Measurements from ENCODE around the gene C1orf232. TPM values are rescaled to one million over a fixed set of nuclear protein-coding genes. Genes with fewer than 3 reads are reported as not detected.

Gene C1orf232
- total and polyA plus RNA-seq, 2 experiments from 2014 or later: not detected

- Histone ChIP-seq H3K36me3 (ENCODE audit: insufficient read depth) (no peaks in the 10 kb centered on the region), H2AFZ (no peak overlapping the region), H4K20me1 (replicated peaks; ENCODE audit: insufficient read depth) (no peaks in the 10 kb centered on the region; the same call in 1 of the 2 replicates), H3K9me2 (ENCODE audit: insufficient read depth) (no peaks in the 10 kb centered on the region), H3F3A (replicated peaks; ENCODE audit: low read depth) (peaks cover 4% of the 10 kb centered on the region; the same call in 1 of the 2 replicates), H3K4me2 (no peak overlapping the region), H3K27me3 (ENCODE audit: insufficient read depth) (no peaks in the 10 kb centered on the region), H3K27ac (ENCODE audit: low read depth) (no peak overlapping the region), H3K4me1 (ENCODE audit: insufficient read depth) (peaks cover 3% of the 10 kb centered on the region; the same call in 1 of the 2 replicates), H3K4me3 (no peak overlapping the region), H3K79me2 (replicated peaks; ENCODE audit: insufficient read depth) (0 out of 2 replicates have a peak, but pooled peaks cover 3% of the 10 kb centered on the region)
- ATAC-seq: no peak
- Mint-ChIP-seq H3K27me3 (ENCODE audit: insufficient read depth, low read depth, poor library complexity) (peaks cover 25% of the 10 kb centered on the region), H3K9me3 (no peaks in the 10 kb centered on the region), H3K36me3 (ENCODE audit: low read depth) (no peaks in the 10 kb centered on the region; the same call in 2 of the 3 replicates), H3K4me1 (peaks cover 11% of the 10 kb centered on the region), H3K4me3 (no peak overlapping the region), H3K27ac (no peak overlapping the region)
- no peak for DNase-seq (ENCODE audit: low spot score)
- TF ChIP-seq CTCF (conservative IDR thresholded peaks at IDR 0.05; ENCODE audit: low read depth in 2 of 2) (no peak), POLR2AphosphoS5 (IDR thresholded peaks at IDR 0.05; ENCODE audit: low read depth) (no peak), ETS1 (IDR thresholded peaks at IDR 0.05) (no peak), EZH2phosphoT487 (IDR thresholded peaks at IDR 0.05; ENCODE audit: unreplicated experiment) (no peak), EZH2 (IDR thresholded peaks at IDR 0.05; ENCODE audit: low read depth, unreplicated experiment) (no peak), ZNF114 (CRISPR knock-in tag; IDR thresholded peaks at IDR 0.05) (no peak), REST (IDR thresholded peaks at IDR 0.05; ENCODE audit: unreplicated experiment) (no peak), CREB1 (CRISPR knock-in tag; IDR thresholded peaks at IDR 0.05; ENCODE audit: low read depth) (no peak), STAT1 (IDR thresholded peaks at IDR 0.05; ENCODE audit: unreplicated experiment) (no peak), ZNF462 (CRISPR knock-in tag; IDR thresholded peaks at IDR 0.05) (no peak), JUNB (IDR thresholded peaks at IDR 0.05; ENCODE audit: unreplicated experiment) (no peak), NANOG (IDR thresholded peaks at IDR 0.05; ENCODE audit: borderline replicate concordance) (no peak), ZNF331 (CRISPR knock-in tag; IDR thresholded peaks at IDR 0.05; ENCODE audit: low read depth) (no peak)
Observed at GRCh38 chr1:26175346-26175745, 6.6 kb upstream of the C1orf232 start.
